ENCODE results near the gene STK11. TPM values are rescaled to one million over a fixed set of nuclear protein-coding genes. Genes with fewer than 3 reads are reported as not detected.
A peak's percentile ranks its signal among the peaks of the same experiment; 100 is the strongest.

Gene STK11
- total and polyA plus RNA-seq, 5 donors from 2014 or later, result 11.9 to 71.4 (median 22.0) TPM

DNA sequence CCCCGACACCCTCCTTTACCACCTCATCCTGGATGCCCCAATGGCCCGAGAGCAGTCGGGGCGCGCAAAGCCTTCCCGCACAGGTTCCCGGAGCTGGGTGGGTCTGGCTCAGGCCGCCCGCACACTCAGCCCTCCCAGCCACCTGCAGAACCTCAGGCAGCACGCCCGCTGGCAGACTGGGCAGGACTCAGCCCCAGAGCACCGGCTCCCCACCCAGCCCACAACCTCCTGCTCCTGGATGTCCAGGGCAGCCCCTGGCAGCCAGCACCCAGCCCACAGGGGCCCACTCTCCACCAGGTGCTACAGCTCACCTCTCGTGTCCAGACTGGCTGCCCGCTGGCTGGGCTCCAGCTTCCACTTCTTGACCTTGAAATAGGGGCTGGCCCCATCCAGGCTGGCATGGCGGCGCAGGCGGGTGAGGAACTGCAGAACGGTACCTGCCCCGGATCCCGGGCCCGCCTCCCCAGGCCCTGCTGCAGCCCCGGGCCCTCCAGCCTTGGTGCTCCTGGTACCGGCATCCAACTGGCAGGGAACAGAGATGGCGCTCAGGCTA is 27.6 kb downstream of the STK11 start:
- H3K27ac ChIP-seq (ENCODE audit: insufficient read depth, low read length, poor library complexity, severe bottlenecking), result no peak overlapping the region
- H3K4me1 Mint-ChIP-seq, result peaks cover 0 to 3% (median 0%) of the 10 kb centered on the region in 4 donors
- no peak for DNase-seq
- no peaks in the 10 kb centered on the region for H3K36me3 Mint-ChIP-seq
- H3K27me3 Mint-ChIP-seq, result peaks cover 1% of the 10 kb centered on the region
- ATAC-seq (ENCODE audit: low read depth in 2 of 2), result no peak
- no peak overlapping the region for H3K4me3 Mint-ChIP-seq
- H3K36me3 ChIP-seq (ENCODE audit: control insufficient read depth, insufficient read depth, low read length), result no peaks in the 10 kb centered on the region
- H3K4me1 ChIP-seq (ENCODE audit: control insufficient read depth, insufficient read depth, low read length, poor library complexity, severe bottlenecking), result peaks cover 10% of the 10 kb centered on the region
- no peak overlapping the region for H3K27ac Mint-ChIP-seq
- no peak overlapping the region for H3K4me3 ChIP-seq (ENCODE audit: low read depth, low read length)
- no peaks in the 10 kb centered on the region for H3K9me3 ChIP-seq (ENCODE audit: control insufficient read depth in 2 of 2, low read length in 2 of 2)
- no peaks in the 10 kb centered on the region for H3K27me3 ChIP-seq (ENCODE audit: control insufficient read depth, insufficient read depth, low read length)
- H3K9me3 Mint-ChIP-seq, result no peaks in the 10 kb centered on the region

DNA sequence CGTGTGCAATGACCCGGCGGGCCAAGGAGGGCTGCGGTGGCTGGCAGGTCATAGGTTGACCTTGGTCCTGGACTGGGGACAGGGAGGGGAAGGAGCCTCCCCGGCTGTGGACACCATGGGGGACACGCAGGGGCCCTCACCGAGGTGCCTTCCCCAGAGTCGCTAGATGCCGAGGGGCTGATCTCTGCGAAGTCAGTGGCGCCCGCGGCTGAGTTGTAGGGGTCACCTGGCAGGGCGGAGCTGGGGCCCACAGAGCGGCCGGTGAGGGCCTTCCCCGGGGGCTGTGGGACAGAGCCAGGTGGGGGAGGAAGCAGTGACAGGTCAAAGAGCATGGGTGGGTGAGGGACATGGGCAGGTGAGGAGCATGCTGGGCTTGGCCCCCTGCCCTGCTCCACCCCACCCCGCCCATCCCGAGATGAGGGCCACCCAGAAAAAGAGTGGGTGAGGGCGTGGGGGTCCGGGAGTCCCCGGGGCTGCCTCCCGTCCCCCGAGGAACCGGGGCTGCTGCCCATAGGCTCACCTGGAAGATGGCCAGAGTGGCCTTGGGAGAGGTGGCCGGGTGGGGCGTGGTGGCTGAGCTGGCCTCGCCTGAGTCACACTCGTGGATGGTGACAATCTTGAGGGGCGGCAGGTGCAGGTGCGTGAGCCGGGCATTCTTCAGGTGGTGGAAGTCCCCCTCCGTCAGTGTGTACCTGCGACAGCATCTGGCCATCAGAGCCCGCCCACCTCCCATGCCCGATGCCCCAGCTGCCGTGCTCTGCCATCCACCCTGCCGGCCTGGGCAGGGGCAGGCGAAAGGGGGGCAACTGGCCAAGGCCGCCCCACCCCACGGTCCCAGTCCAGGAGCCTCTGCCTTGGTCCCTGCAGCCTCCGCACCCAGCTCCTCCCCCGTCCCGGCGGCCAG is 28.7 kb downstream of the STK11 start:
- ATAC-seq (ENCODE audit: low read depth in 2 of 2) (no peak), DNase-seq (no peak)
- Histone ChIP-seq H3K9me3 (ENCODE audit: control insufficient read depth in 2 of 2, low read length in 2 of 2) (no peaks in the 10 kb centered on the region), H3K27ac (ENCODE audit: insufficient read depth, low read length, poor library complexity, severe bottlenecking) (no peak overlapping the region), H3K4me1 (ENCODE audit: control insufficient read depth, insufficient read depth, low read length, poor library complexity, severe bottlenecking) (peaks cover 14% of the 10 kb centered on the region), H3K4me3 (ENCODE audit: low read depth, low read length) (no peak overlapping the region), H3K36me3 (ENCODE audit: control insufficient read depth, insufficient read depth, low read length) (no peaks in the 10 kb centered on the region), H3K27me3 (ENCODE audit: control insufficient read depth, insufficient read depth, low read length) (no peaks in the 10 kb centered on the region)
- Mint-ChIP-seq H3K36me3 (no peaks in the 10 kb centered on the region), H3K9me3 (peaks cover 0 to under 1% (median 0%) of the 10 kb centered on the region in 7 donors), H3K27ac (no peak overlapping the region), H3K4me3 (peak overlapping the region in 1 of 4 donors; percentile 77), H3K4me1 (peaks cover 0 to 14% (median 7%) of the 10 kb centered on the region in 4 donors), H3K27me3 (peaks cover 12% of the 10 kb centered on the region)

DNA sequence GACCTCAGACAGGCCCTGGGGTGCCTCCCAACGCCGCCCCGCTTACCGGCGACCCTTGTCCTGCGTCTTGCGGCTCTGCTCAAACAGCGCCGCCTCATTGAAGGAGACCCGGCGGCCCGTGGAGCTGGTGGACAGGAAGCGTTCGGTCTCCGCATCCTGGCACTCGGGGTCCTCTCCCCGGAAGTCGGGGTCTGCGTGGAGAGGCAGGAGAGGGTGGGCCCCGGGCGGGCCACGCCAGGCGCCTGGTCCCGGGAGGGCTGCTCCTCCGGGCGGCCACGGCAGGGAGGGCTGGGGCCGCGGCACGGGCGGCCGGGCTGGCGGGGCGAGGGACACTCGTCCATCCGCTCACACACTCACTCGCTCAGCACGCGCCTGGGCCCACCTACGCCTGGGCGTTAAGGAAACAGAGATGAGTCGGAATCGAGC is 29.4 kb downstream of the STK11 start:
- Histone ChIP-seq H3K4me3 (ENCODE audit: low read depth, low read length) (no peak overlapping the region), H3K27me3 (ENCODE audit: control insufficient read depth, insufficient read depth, low read length) (no peaks in the 10 kb centered on the region), H3K27ac (ENCODE audit: insufficient read depth, low read length, poor library complexity, severe bottlenecking) (no peak overlapping the region), H3K36me3 (ENCODE audit: control insufficient read depth, insufficient read depth, low read length) (no peaks in the 10 kb centered on the region), H3K4me1 (ENCODE audit: control insufficient read depth, insufficient read depth, low read length, poor library complexity, severe bottlenecking) (peaks cover 18% of the 10 kb centered on the region), H3K9me3 (ENCODE audit: control insufficient read depth in 2 of 2, low read length in 2 of 2) (no peaks in the 10 kb centered on the region)
- Mint-ChIP-seq H3K27me3 (peaks cover 16% of the 10 kb centered on the region), H3K36me3 (no peaks in the 10 kb centered on the region), H3K27ac (no peak overlapping the region), H3K4me3 (no peak overlapping the region), H3K9me3 (peaks cover 0 to 3% (median 0%) of the 10 kb centered on the region in 7 donors), H3K4me1 (peaks cover 0 to 17% (median 10%) of the 10 kb centered on the region in 4 donors)
- ATAC-seq (ENCODE audit: low read depth in 2 of 2), result no peak
- DNase-seq, result no peak

DNA sequence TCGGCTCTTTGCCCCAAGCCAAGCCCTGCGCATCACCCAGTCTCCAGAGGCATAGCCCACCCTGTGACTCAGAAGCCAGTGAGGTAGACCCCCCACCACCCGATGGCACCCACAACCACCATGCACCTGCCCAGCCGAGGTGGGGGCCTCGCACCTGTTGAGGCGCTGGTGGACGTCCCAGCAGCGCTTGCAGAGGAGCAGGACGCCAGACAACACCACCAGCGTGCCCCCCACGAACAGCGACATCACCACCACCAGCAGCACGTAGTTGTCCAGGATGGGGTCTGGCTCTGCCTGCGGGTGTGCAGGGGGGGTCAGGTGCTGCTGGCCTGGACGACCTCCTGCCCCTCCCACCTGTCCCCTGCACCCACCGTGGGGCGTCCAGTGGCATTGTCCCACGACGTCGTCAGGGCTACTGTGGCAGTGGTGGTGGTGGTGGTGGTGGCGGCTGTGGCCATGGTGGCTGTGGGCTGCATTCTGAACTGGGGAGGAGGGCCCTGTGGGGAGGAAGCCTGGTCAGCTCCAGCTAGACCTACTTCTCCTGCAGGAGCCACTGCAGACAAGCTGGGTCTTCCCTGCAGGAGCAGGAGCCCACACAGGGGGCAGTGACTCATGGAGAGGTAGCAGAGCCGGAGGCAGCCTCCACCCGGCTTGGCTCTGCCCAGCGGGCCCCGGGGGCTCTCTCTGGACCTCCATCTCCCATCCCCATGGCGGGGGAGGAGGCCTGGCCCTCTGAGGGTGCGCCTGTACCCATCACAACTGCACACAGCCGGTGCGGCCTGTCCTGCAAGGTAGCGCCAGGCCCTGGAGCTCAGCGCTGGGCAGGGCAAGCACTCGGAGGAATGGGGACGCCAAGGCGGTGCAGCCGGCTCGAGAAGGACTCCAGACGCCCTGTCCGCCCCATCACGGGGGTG is 30.3 kb downstream of the STK11 start:
- H3K4me1 ChIP-seq (ENCODE audit: control insufficient read depth, insufficient read depth, low read length, poor library complexity, severe bottlenecking), result peaks cover 25% of the 10 kb centered on the region
- H3K4me3 ChIP-seq (ENCODE audit: low read depth, low read length), result no peak overlapping the region
- no peaks in the 10 kb centered on the region for H3K9me3 ChIP-seq (ENCODE audit: control insufficient read depth in 2 of 2, low read length in 2 of 2)
- Mint-ChIP-seq H3K9me3 (peaks cover 0 to 3% (median 0%) of the 10 kb centered on the region in 7 donors), H3K27me3 (peaks cover 16% of the 10 kb centered on the region), H3K36me3 (no peaks in the 10 kb centered on the region), H3K27ac (no peak overlapping the region), H3K4me3 (peak overlapping the region in 1 of 4 donors; percentile 47), H3K4me1 (peaks cover 0 to 20% (median 10%) of the 10 kb centered on the region in 4 donors)
- H3K27ac ChIP-seq (ENCODE audit: insufficient read depth, low read length, poor library complexity, severe bottlenecking), result no peak overlapping the region
- no peak for DNase-seq
- no peaks in the 10 kb centered on the region for H3K27me3 ChIP-seq (ENCODE audit: control insufficient read depth, insufficient read depth, low read length)
- no peaks in the 10 kb centered on the region for H3K36me3 ChIP-seq (ENCODE audit: control insufficient read depth, insufficient read depth, low read length)
- ATAC-seq (ENCODE audit: low read depth in 2 of 2), result no peak

DNA sequence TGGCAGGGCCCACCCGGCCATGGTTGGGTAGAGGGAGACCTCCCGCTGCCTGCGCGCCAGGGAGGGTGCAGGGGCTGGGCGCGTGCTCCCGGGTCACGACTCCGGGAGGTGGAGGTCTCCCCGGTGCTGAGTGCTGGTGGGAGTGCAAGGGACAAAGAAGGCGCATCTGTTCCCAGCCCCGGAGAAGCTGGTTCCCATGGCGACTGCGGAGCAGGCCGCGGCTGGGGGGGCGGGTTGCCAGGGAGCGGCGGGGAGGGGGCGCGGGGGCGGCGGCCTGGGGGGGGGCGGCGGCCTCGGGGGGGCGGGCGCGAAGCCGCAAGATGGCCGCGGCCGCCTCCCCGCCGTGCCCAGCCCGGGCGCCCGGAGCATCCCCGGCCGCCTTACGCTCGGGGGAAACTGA is 31.0 kb downstream of the STK11 start:
- no peaks in the 10 kb centered on the region for H3K9me3 ChIP-seq (ENCODE audit: control insufficient read depth in 2 of 2, low read length in 2 of 2)
- H3K4me1 ChIP-seq (ENCODE audit: control insufficient read depth, insufficient read depth, low read length, poor library complexity, severe bottlenecking), result peaks cover 30% of the 10 kb centered on the region
- no peak for ATAC-seq (ENCODE audit: low read depth in 2 of 2)
- no peaks in the 10 kb centered on the region for H3K27me3 ChIP-seq (ENCODE audit: control insufficient read depth, insufficient read depth, low read length)
- Mint-ChIP-seq H3K27ac (no peak overlapping the region), H3K9me3 (peaks cover 0 to 3% (median 0%) of the 10 kb centered on the region in 7 donors), H3K4me1 (peaks cover 0 to 26% (median 14%) of the 10 kb centered on the region in 4 donors), H3K36me3 (no peaks in the 10 kb centered on the region), H3K27me3 (peaks cover 21% of the 10 kb centered on the region), H3K4me3 (no peak overlapping the region)
- no peak overlapping the region for H3K4me3 ChIP-seq (ENCODE audit: low read depth, low read length)
- no peak for DNase-seq
- H3K27ac ChIP-seq (ENCODE audit: insufficient read depth, low read length, poor library complexity, severe bottlenecking), result no peak overlapping the region
- H3K36me3 ChIP-seq (ENCODE audit: control insufficient read depth, insufficient read depth, low read length), result no peaks in the 10 kb centered on the region

DNA sequence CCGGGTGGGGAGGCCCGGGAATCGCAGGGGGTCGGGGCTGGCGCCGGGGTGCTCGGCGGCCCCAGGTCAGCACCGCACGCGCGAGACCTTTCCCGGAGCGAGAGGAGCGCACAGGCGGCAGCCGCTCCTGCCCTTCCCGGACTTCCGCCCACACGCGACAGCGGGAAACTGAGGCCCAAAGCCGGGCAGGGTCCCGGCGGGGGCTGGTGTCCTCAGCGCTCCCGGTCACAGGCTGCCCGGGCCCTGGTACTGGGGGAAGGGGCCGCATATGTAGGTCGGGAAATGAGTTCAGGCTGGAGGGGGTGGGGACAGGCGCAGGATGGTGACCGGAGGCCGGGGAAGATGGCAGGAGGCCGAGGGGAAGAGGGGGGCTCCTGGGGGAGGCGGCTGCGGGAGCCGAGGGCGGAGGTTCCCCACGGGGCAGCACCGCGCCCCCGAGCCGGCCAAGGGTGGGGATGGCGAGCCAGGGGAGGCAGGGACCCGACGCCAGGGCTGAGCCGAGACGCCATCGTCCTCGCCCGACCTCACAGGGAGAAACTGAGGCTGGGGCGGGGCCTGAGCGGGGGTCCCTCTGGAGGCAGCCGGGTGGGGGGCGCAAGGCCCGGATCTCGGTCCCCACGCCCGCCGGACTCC is 31.6 kb downstream of the STK11 start:
- DNase-seq, result no peak
- Mint-ChIP-seq H3K4me1 (peaks cover 0 to 29% (median 15%) of the 10 kb centered on the region in 4 donors), H3K27me3 (peaks cover 21% of the 10 kb centered on the region), H3K4me3 (peak overlapping the region in 1 of 4 donors; percentile 33), H3K36me3 (no peaks in the 10 kb centered on the region), H3K27ac (no peak overlapping the region), H3K9me3 (peaks cover 0 to 3% (median 0%) of the 10 kb centered on the region in 7 donors)
- no peak overlapping the region for H3K27ac ChIP-seq (ENCODE audit: insufficient read depth, low read length, poor library complexity, severe bottlenecking)
- H3K36me3 ChIP-seq (ENCODE audit: control insufficient read depth, insufficient read depth, low read length), result no peaks in the 10 kb centered on the region
- no peak for ATAC-seq (ENCODE audit: low read depth in 2 of 2)
- no peaks in the 10 kb centered on the region for H3K27me3 ChIP-seq (ENCODE audit: control insufficient read depth, insufficient read depth, low read length)
- no peak overlapping the region for H3K4me3 ChIP-seq (ENCODE audit: low read depth, low read length)
- H3K4me1 ChIP-seq (ENCODE audit: control insufficient read depth, insufficient read depth, low read length, poor library complexity, severe bottlenecking), result peaks cover 31% of the 10 kb centered on the region
- H3K9me3 ChIP-seq (ENCODE audit: control insufficient read depth in 2 of 2, low read length in 2 of 2), result no peaks in the 10 kb centered on the region

All from CD4-positive, CD25-positive, alpha-beta regulatory T cell (primary cell).